HepG2 (cell line): ENCODE measurements around the gene CNOT1. TPM values are rescaled to one million over a fixed set of nuclear protein-coding genes. Genes with fewer than 3 reads are reported as not detected.

Source experiments
- ATAC-seq: fragments of 200-7000 bp; cut with Tn5 transposase; 3 replicates; pipeline ENCODE4 v1.9.1; 2020; ENCODE audit warnings: mild to moderate bottlenecking, moderate library complexity
- BruUV-seq: library from RNA; stranded (reverse); fragments of 400-500 nt; replicated peaks from 2 replicates; lab custom pipeline; 2021; lab: Mats Ljungman, UMichigan
- CTCF ChIA-PET: fragments of 300-600 bp; formaldehyde crosslinking; extraction: SDS; loops from one replicate; lab custom pipeline; 2021; ENCODE audit warnings: low total read pairs, inconsistent platforms, low intra/inter-chr PET ratio; lab: Yijun Ruan, JAX
- POLR2A ChIA-PET: fragments of 350-600 bp; sonication (Branson Sonifier 250); formaldehyde crosslinking; loops from one replicate; lab custom pipeline; 2020; ENCODE audit warnings: antibody characterized with exemption, inconsistent platforms; lab: Yijun Ruan, JAX
- DNase-seq: peaks from one replicate; pipeline ENCODE4 v3.0.0-alpha.2; 2015; ENCODE audit warnings: low spot score
- FAIRE-seq: peaks from 3 replicates; lab custom pipeline; 2011; peaks lifted over from hg19 to GRCh38; lab: Jason Lieb, UNC
- H2AFZ ChIP-seq: one replicate; pipeline ENCODE4 v1.6.1; 2011; ENCODE audit warnings: low read length, inconsistent platforms
- H3K27ac ChIP-seq: fragments of 300-600 bp; 3 replicates; pipeline ENCODE4 v1.8.0; 2011; ENCODE audit warnings: mixed run types, mild to moderate bottlenecking, mixed read lengths, low read length, inconsistent platforms; ENCODE audit not compliant: insufficient read depth; ENCODE audit errors: extremely low read length
- H3K27me3 ChIP-seq, 2 experiments: fragments of 200-600 bp in 1 of 2; 2 replicates in 1 of 2; 3 replicates in 1 of 2; pipeline versions ENCODE4 v1.6.0 to v1.8.0; 2011; ENCODE audit warnings: low read length in 2 of 2, mild to moderate bottlenecking in 2 of 2, moderate library complexity in 2 of 2, inconsistent platforms in 1 of 2; ENCODE audit not compliant: insufficient read depth in 2 of 2, control insufficient read depth in 1 of 2
- H3K36me3 ChIP-seq, 2 experiments: fragments of 200-600 bp in 1 of 2; replicated peaks in 1 of 2; 2 replicates in 1 of 2; 3 replicates in 1 of 2; pipeline versions ENCODE4 v1.5.1 to v1.8.0; 2011; ENCODE audit warnings: low read length in 2 of 2, inconsistent platforms in 1 of 2; ENCODE audit not compliant: insufficient read depth in 2 of 2, control insufficient read depth in 1 of 2
- H3K4me1 ChIP-seq: 2 replicates; pipeline ENCODE4 v1.5.1; 2012; ENCODE audit warnings: low read length, inconsistent platforms; ENCODE audit not compliant: insufficient read depth
- H3K4me2 ChIP-seq: 2 replicates; pipeline ENCODE4 v1.6.0; 2011; ENCODE audit warnings: low read depth, low read length, inconsistent platforms
- H3K4me3 ChIP-seq, 3 experiments: fragments of 200-600 bp in 1 of 3; sonication (generic), shearing (Covaris generic) in 1 of 3; replicated peaks in 1 of 3; 2 replicates each; pipeline ENCODE4 v1.5.1; 2011 to 2016; ENCODE audit warnings: low read length in 3 of 3, inconsistent platforms in 2 of 3, low read depth in 2 of 3, mild to moderate bottlenecking in 2 of 3, control low read depth in 1 of 3, mixed read lengths in 1 of 3; ENCODE audit not compliant: insufficient read depth in 1 of 3
- H3K79me2 ChIP-seq: one replicate; pipeline ENCODE4 v1.6.1; 2011; ENCODE audit warnings: low read length, inconsistent platforms; ENCODE audit not compliant: insufficient read depth
- H3K9ac ChIP-seq: 2 replicates; pipeline ENCODE4 v1.6.0; 2011; ENCODE audit warnings: mild to moderate bottlenecking, low read depth, low read length, inconsistent platforms; ENCODE audit not compliant: insufficient read depth
- H3K9me3 ChIP-seq: 2 replicates; pipeline ENCODE4 v1.5.1; 2012; ENCODE audit warnings: mild to moderate bottlenecking, low read length
- H4K20me1 ChIP-seq: 2 replicates; pipeline ENCODE4 v1.6.0; 2011; ENCODE audit warnings: inconsistent platforms, mild to moderate bottlenecking, low read length, moderate library complexity; ENCODE audit not compliant: insufficient read depth
- ELF1 ChIP-seq: sonication (generic); formaldehyde crosslinking; IDR thresholded peaks from 2 replicates; pipeline ENCODE4 v1.4.0; 2020; ENCODE audit warnings: missing genetic modification reagents
- FOSL1 ChIP-seq: sonication (generic); formaldehyde crosslinking; IDR thresholded peaks from 2 replicates; pipeline ENCODE4 v1.9.0; 2021; ENCODE audit warnings: missing genetic modification reagents, borderline replicate concordance
- GLMP ChIP-seq: sonication (generic); formaldehyde crosslinking; IDR thresholded peaks from 2 replicates; pipeline ENCODE4 v1.9.0; 2021; ENCODE audit warnings: missing genetic modification reagents, mild to moderate bottlenecking, borderline replicate concordance
- KDM6A ChIP-seq: IDR thresholded peaks from 2 replicates; pipeline ENCODE4 v1.6.1; 2016; ENCODE audit warnings: low read depth
- NFAT5 ChIP-seq: sonication (generic); formaldehyde crosslinking; IDR thresholded peaks from 2 replicates; pipeline ENCODE4 v1.4.0; 2020; ENCODE audit warnings: missing genetic modification reagents
- NR2F6 ChIP-seq, 2 experiments: IDR thresholded peaks; 2 replicates each; pipeline ENCODE4 v1.6.1; 2016; ENCODE audit warnings: antibody characterized with exemption in 1 of 2, mild to moderate bottlenecking in 1 of 2
- PCBP1 ChIP-seq: fragments of 200-400 bp; formaldehyde crosslinking; IDR thresholded peaks from 2 replicates; pipeline ENCODE4 v1.6.1; 2017; ENCODE audit warnings: mild to moderate bottlenecking, low read depth, low read length, borderline replicate concordance
- RBM22 ChIP-seq: fragments of 200-400 bp; formaldehyde crosslinking; optimal IDR thresholded peaks from 2 replicates; pipeline ENCODE3; 2017; ENCODE audit warnings: mild to moderate bottlenecking, low read length, moderate library complexity
- SIN3B ChIP-seq: fragments of 150-350 bp; IDR thresholded peaks from 2 replicates; pipeline ENCODE4 v1.6.1; 2014; ENCODE audit warnings: low read length
- ZNF282 ChIP-seq: fragments of 450-650 bp; IDR thresholded peaks from 2 replicates; pipeline ENCODE4 v1.6.1; 2018; ENCODE audit not compliant: partially characterized antibody
- ZSCAN21 ChIP-seq: sonication (generic); formaldehyde crosslinking; IDR thresholded peaks from 2 replicates; pipeline ENCODE4 v1.8.0; 2022; ENCODE audit warnings: mild to moderate bottlenecking, missing genetic modification reagents, moderate library complexity, borderline replicate concordance
- ZZZ3 ChIP-seq: sonication (generic); formaldehyde crosslinking; IDR thresholded peaks from 2 replicates; pipeline ENCODE4 v1.4.0; 2020; ENCODE audit warnings: missing genetic modification reagents, mild to moderate bottlenecking, borderline replicate concordance
- WGBS: methylation state at CpG from one replicate; pipeline ENCODE4 v1.1.6; 2017; ENCODE audit warnings: low lambda C conversion rate; 5-methylcytosine and 5-hydroxymethylcytosine counted together
- in situ Hi-C: cut with HindIII; loops from 2 replicates; pipeline ENCODE4 v1.10.0; 2017; ENCODE audit warnings: low pct_unique_long_range_greater_than_20kb; ENCODE audit not compliant: extremely low pct_ligation_motif_present
- intact Hi-C: fragments of 100-400 bp; cut with micrococcal nuclease; formaldehyde crosslinking; loops from one replicate; pipeline ENCODE4 v1.10.0; 2022; ENCODE audit not compliant: unreplicated experiment
- polyA plus RNA-seq, 8 experiments: library from polyadenylated mRNA; depleted of rRNA in 3 of 8; stranded (reverse) in 7 of 8; unstranded in 1 of 8; fragments of >200 nt; fragmentation: Illumina TruSeq in 4 of 8; extraction: Trizol in 4 of 8; gene quantifications; 2 replicates each; pipeline versions ENCODE4 v1.2.1 to v1.2.3, GENCODE V29; 2011 to 2016; ENCODE audit warnings: low read depth in 4 of 8, missing spikeins in 1 of 8, mixed read lengths in 1 of 8; ENCODE audit not compliant: insufficient read depth in 1 of 8
- total RNA-seq, 5 experiments: library from RNA; depleted of rRNA; stranded (reverse); fragments of >200 nt; fragmentation: Illumina TruSeq; extraction: Trizol; gene quantifications; 2 replicates each; pipeline ENCODE4 v1.2.3, GENCODE V29; 2016; ENCODE audit warnings: low read depth in 1 of 5

The CNOT1 gene
- total and polyA plus RNA-seq, 2 of the 13 experiments (the other 11 are each of a cell fraction or from before 2014, with no cell fraction given), result 188 to 232 TPM

GRCh38 chr16:58588406-58588805 is 41.2 kb downstream of the CNOT1 start:
- ATAC-seq (no peak), DNase-seq (no peak), FAIRE-seq (no peak)
- Histone ChIP-seq H3K4me2 (no peak overlapping the region), H3K36me3 (peaks cover 20 to 84% of the 10 kb centered on the region in 2 experiments), H3K9ac (no peak overlapping the region), H3K4me1 (peaks cover 22% of the 10 kb centered on the region), H3K4me3 (no peak overlapping the region), H4K20me1 (no peaks in the 10 kb centered on the region; the same call in 1 of the 2 replicates), H3K9me3 (no peaks in the 10 kb centered on the region), H3K27me3 (no peaks in the 10 kb centered on the region), H2AFZ (no peak overlapping the region), H3K27ac (no peak overlapping the region), H3K79me2 (peaks cover 6% of the 10 kb centered on the region)
- CTCF ChIA-PET, result no interaction called here
- WGBS, result 98% methylated on average over 3 of the region's 3 CpGs
- BruUV-seq, result no TSS peak
- in situ Hi-C loops, result no loop called here
- intact Hi-C loops, result no loop called here
- POLR2A ChIA-PET, result no interaction called here
- TF ChIP-seq NR2F6 (IDR thresholded peaks at IDR 0.05), result no peak
- no peak for TF ChIP-seq NR2F6 (CRISPR knock-in tag; IDR thresholded peaks at IDR 0.05)
- TF ChIP-seq FOSL1 (CRISPR knock-in tag), result no peak
- TF ChIP-seq RBM22, result peak; percentile 90
- no peak for TF ChIP-seq KDM6A (CRISPR knock-in tag)
- TF ChIP-seq SIN3B, result no peak

- H3K4me3 ChIP-seq, result no peak overlapping the region
- no peak for ATAC-seq
- BruUV-seq, result no TSS peak
- no peak overlapping the region for H3K9ac ChIP-seq
- DNase-seq, result no peak
- ChIA-PET POLR2A (no interaction called here), CTCF (no interaction called here)
- WGBS, result 95% methylated on average over 7 of the region's 7 CpGs
- no peaks in the 10 kb centered on the region; the same call in 1 of the 2 replicates for H4K20me1 ChIP-seq
- H3K27ac ChIP-seq, result no peak overlapping the region
- no peak overlapping the region for H3K4me2 ChIP-seq
- H3K9me3 ChIP-seq, result no peaks in the 10 kb centered on the region
- H3K79me2 ChIP-seq, result peaks cover 6% of the 10 kb centered on the region
- no peak for FAIRE-seq
- peaks cover 30 to 90% of the 10 kb centered on the region in 2 experiments for H3K36me3 ChIP-seq
- intact Hi-C loops (no loop called here), in situ Hi-C loops (no loop called here)
- peaks cover 27% of the 10 kb centered on the region for H3K4me1 ChIP-seq
- no peak overlapping the region for H2AFZ ChIP-seq
- no peaks in the 10 kb centered on the region for H3K27me3 ChIP-seq
- TF ChIP-seq ZSCAN21 (CRISPR knock-in tag) (no peak), ZZZ3 (CRISPR knock-in tag) (no peak), GLMP (no peak), ZNF282 (no peak), ELF1 (CRISPR knock-in tag) (no peak), PCBP1 (0 out of 2 replicates have a peak, but pooled peaks have one; percentile 76), NFAT5 (CRISPR knock-in tag) (no peak)
These were observed 43.1 kb downstream of the CNOT1 start for GRCh38 chr16:58586340-58587030.
